ELF-1 (cell line): ENCODE measurements around the gene DBI.
"Not testable (repeated sequence)": the region's sequence is repeated elsewhere in the genome, so short reads cannot be mapped to it uniquely, and the experiment has no call there.

Experiments used
- DNase-seq: peaks from one replicate; pipeline ENCODE4 v3.0.0-alpha.2; 2016; ENCODE audit warnings: low read depth, low spot score

Gene DBI

DNA sequence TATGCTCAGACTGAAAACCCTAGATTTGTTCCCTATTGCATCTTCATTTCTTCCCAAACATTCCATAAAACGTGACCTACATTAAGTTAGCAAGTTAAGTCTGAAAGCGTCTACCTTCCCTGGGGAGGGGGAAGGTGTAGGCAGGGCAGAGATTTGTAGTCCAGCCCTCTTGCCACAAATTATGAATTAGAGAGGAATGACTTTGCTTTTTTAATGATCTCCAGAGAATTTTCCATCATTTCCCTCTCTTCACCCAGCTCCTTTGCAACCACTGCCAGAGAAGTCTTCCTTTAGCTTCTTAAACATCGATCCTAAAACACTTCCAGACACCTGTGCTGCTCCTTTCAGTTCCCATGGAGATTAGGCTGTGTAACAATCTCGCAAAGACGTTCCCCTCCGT, 1.3 kb upstream of the DBI start:
- no peak for DNase-seq

- no peak for DNase-seq
These were observed 572 bp upstream of the DBI start for GRCh38 chr2:119366161-119366648.

GRCh38 chr2:119367472-119368099, 809 bp downstream of the DBI start:
- DNase-seq, result peak; percentile 68

DNA sequence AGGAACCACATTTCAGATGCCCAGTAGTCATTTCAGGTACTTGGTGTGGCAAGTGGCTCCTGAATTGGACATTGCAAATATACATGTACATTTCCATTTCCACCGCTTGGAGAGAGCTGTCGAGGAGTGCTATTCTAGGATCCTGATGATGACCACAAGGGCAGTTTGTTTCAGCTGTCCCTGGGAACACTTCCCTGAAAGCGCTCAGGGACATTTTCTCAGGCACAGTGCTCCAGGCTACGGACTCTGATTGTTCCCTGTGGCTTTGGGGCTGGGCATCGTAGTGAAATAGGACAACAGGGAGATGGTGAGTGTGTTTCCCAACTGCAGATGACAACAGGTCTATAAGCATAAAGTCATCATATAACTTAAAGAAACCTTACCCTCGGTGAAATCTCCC, 3.1 kb downstream of the DBI start:
- DNase-seq, result no peak

GRCh38 chr2:119371111-119371510, 4.3 kb downstream of the DBI start:
- no peak for DNase-seq

DNA sequence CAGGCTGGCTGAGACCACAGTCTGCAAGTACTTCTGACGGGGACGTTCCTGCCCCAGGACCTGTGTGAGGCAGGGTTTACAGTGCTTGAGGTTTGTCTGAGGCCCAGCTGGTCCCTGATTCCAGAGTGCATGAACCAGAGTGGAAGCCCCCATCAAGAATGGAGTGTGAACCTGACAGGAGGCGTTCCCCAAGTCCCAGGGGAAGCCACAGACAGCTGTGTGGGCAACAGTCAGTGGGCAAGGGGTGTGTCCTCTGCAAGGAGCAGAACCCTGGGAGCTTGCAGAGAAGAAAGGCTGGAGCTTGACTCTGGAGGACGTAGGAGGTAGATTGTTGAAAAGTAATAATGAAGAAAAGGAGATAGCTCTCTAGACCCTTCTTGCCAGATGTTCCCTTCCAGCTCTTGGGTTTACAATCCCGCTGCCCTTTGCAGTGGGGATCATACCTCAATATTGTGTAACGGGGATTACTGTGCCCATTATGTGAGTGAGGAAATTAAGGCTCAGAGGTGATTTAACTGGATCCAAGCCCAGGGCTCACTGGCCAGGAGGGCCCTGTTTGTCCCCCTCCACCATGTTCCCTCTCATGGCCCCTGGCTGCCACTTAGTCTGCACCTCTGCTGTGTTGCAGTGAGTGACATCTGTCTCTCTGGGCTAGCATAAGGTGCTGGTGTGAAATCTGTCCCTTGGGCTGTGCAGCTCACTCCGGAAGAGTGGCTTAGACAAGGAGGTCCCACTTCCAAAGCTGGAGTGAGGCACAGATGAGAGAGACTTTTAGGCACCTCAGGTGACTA, 6.2 kb downstream of the DBI start:
- DNase-seq, result no peak

DNA sequence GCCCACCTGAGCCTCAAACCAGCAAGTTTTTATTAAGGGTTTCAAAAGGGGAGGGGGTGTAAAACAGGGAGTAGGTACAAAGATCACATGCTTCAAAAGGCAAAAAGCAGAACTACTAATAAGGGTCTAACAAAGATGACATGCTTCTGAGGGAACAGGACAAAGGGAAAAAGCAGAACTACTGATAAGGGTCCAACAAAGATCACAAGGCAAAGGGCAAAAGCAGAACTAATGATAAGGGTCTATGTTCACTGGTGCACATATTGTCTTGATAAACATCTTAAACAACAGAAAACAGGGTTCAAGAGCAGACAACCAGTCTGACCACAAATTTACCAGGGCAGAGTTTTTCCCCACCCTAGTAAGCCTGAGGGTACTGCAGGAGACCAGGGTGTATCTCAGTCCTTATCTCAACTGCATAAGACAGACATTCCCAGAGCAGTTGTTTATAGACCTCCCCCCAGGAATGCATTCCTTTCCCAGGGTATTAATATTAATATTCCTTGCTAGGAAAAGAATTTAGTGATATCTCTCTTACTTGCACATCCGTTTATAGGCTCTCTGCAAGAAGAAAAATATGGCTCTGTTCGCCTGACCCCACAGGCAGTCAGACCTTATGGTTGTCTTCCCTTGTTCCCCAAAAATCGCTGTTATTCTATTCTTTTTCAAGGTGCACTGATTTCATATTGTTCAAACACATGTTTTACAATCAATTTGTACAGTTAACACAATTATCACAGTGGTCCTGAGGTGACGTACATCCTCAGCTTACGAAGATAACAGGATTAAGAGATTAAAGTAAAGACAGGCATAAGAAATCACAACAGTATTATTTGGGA, 7.3 kb downstream of the DBI start:
- not testable (repeated sequence) for DNase-seq

DNA sequence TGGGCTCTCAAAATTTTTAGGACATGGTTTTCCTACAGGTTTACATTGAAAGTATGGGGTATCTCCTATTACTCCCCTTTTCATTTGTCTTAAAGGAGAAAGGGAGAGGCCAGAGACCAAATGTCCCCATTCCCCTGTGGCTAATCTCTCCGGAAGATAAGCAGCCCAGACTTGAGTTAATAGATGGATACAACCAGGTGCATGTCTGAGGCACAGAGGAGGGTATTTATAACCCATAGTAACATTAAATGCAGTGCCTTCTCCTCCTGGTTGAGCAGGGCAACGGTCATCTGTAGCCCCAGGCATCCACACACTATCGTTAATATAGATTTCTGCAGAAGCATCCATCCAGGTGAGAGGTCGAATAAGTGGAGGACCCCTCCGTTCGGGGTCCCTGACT, 9.6 kb downstream of the DBI start:
- not testable (repeated sequence) for DNase-seq

- DNase-seq, result no peak
These were observed 10.0 kb downstream of the DBI start for GRCh38 chr2:119376810-119377209.

- DNase-seq, result no peak
These were observed 10.7 kb downstream of the DBI start for GRCh38 chr2:119377294-119377992.

GRCh38 chr2:119377993-119378345, 11.2 kb downstream of the DBI start:
- no peak for DNase-seq

- DNase-seq, result no peak
These were observed 11.8 kb downstream of the DBI start for GRCh38 chr2:119378566-119378965.

GRCh38 chr2:119383410-119384140, 16.8 kb downstream of the DBI start:
- DNase-seq, result no peak

GRCh38 chr2:119384971-119385370, 18.2 kb downstream of the DBI start:
- no peak for DNase-seq

- no peak for DNase-seq
These were observed 18.7 kb downstream of the DBI start for GRCh38 chr2:119385466-119385865.

- no peak for DNase-seq
These were observed 20.8 kb downstream of the DBI start for GRCh38 chr2:119387381-119388129.

DNA sequence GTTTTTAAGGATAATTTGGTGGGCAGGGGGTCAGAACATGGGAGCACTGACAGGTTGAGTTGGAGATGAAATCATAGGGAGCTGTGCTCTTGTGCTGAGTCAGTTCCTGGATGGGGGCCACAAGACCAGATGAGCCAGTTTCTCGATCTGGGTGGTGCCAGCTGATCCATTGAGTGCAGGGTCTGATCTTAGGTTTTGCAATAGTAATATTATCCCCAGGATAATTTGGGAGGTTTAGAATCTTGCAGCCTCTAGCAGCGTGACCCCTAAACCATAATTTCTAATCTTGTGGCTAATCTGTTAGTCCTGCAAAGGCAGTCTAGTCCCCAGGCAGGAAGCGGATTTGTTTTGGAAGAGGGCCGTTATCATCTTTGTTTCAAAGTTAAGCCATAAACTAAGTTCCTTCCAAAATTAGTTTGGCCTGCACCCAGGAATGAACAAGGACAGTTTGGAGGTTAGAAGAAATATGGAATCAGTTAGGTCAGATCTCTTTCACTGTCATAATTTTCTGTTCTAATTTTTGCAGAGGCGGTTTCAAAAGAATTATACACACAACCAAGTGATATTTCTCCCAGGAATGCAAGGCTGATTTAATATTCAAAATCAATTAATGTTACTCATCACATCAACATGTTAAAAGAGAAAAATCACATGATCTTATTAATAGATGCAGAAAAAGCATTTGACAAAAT, 23.0 kb downstream of the DBI start:
- DNase-seq, result no peak

GRCh38 chr2:119393971-119394748, 27.4 kb downstream of the DBI start:
- no peak for DNase-seq

DNA sequence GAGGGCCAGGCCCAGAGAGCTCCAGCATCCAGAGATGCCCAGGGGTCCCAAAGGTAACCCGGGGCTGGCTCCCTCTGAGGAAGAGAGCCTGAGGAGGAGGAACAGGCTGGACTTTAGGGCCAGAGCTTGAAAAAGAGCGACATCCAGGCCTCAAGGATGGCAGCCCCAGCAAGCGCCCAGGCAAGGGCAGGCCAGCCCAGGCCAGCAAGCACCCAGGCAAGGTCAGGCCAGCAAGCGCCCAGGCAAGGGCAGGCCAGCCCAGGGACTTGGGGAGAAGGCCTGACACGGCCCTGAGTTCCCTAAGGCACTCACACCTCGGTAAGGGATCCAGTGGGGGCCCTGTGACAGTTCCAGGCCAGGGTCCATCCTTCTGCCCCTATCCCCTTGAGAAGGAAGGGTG, 30.4 kb downstream of the DBI start:
- DNase-seq, result no peak
